Measurements from ENCODE around the gene CSNK2A3. TPM values are rescaled to one million over a fixed set of nuclear protein-coding genes. Genes with fewer than 3 reads are reported as not detected.

Gene CSNK2A3
- polyA plus RNA-seq, 1 donor (not counting 4 experiments of a cell fraction or from before 2014, with no cell fraction given) = 2.6 TPM

- Histone ChIP-seq H3K4me1 (ENCODE audit: control insufficient read depth, extremely low read depth, insufficient read depth, low read length) (no peaks in the 10 kb centered on the region), H3K27ac (ENCODE audit: control insufficient read depth, insufficient read depth, low read length) (no peak overlapping the region), H4K20me1 (ENCODE audit: control insufficient read depth, extremely low read depth, insufficient read depth, low read length) (peaks cover 2% of the 10 kb centered on the region), H2AFZ (ENCODE audit: control insufficient read depth, low read length) (no peak overlapping the region), H3K9me3 (ENCODE audit: control insufficient read depth, low read depth, low read length) (no peaks in the 10 kb centered on the region), H3K4me2 (ENCODE audit: control insufficient read depth, extremely low read depth, insufficient read depth, low read depth, low read length) (no peak overlapping the region), H3K27me3 (ENCODE audit: control insufficient read depth, extremely low read depth, insufficient read depth, low read length) (no peaks in the 10 kb centered on the region), H3K4me3 (ENCODE audit: control insufficient read depth in 2 of 3, extremely low read depth in 1 of 3, insufficient read depth in 2 of 3, low read depth in 1 of 3, low read length in 3 of 3) (no peak overlapping the region), H3K36me3 (ENCODE audit: control insufficient read depth in 2 of 2, extremely low read depth in 1 of 2, insufficient read depth in 2 of 2, low read length in 2 of 2) (no peaks in the 10 kb centered on the region), H3K79me2 (ENCODE audit: control insufficient read depth, insufficient read depth, low read length) (no peaks in the 10 kb centered on the region), H3K9me1 (ENCODE audit: control insufficient read depth, extremely low read depth, insufficient read depth, low read length) (peaks cover 3% of the 10 kb centered on the region), H3K9ac (ENCODE audit: control insufficient read depth, extremely low read depth, insufficient read depth, low read length) (no peak overlapping the region)
- dilution Hi-C loops (cut with MboI; ENCODE audit: extremely low pct_ligation_motif_present, low sequenced_read_pairs) = no loop called here
- TF ChIP-seq, protein P1, sequence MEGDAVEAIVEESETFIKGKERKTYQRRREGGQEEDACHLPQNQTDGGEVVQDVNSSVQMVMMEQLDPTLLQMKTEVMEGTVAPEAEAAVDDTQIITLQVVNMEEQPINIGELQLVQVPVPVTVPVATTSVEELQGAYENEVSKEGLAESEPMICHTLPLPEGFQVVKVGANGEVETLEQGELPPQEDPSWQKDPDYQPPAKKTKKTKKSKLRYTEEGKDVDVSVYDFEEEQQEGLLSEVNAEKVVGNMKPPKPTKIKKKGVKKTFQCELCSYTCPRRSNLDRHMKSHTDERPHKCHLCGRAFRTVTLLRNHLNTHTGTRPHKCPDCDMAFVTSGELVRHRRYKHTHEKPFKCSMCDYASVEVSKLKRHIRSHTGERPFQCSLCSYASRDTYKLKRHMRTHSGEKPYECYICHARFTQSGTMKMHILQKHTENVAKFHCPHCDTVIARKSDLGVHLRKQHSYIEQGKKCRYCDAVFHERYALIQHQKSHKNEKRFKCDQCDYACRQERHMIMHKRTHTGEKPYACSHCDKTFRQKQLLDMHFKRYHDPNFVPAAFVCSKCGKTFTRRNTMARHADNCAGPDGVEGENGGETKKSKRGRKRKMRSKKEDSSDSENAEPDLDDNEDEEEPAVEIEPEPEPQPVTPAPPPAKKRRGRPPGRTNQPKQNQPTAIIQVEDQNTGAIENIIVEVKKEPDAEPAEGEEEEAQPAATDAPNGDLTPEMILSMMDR (optimal IDR thresholded peaks at IDR 0.05 in 1 of 3, IDR thresholded peaks at IDR 0.05 in 1 of 3, conservative IDR thresholded peaks at IDR 0.05 in 1 of 3; ENCODE audit: extremely low read depth in 1 of 3, insufficient read depth in 2 of 3, low read length in 3 of 3) = no peak
- TF ChIP-seq EZH2 (IDR thresholded peaks at IDR 0.05; ENCODE audit: low read length) = no peak
- DNase-seq (ENCODE audit: low read depth, low spot score) (no peak), FAIRE-seq (no peak)
These were observed 30.9 kb upstream of the CSNK2A3 start for GRCh38 chr11:11383995-11384394.

DNA sequence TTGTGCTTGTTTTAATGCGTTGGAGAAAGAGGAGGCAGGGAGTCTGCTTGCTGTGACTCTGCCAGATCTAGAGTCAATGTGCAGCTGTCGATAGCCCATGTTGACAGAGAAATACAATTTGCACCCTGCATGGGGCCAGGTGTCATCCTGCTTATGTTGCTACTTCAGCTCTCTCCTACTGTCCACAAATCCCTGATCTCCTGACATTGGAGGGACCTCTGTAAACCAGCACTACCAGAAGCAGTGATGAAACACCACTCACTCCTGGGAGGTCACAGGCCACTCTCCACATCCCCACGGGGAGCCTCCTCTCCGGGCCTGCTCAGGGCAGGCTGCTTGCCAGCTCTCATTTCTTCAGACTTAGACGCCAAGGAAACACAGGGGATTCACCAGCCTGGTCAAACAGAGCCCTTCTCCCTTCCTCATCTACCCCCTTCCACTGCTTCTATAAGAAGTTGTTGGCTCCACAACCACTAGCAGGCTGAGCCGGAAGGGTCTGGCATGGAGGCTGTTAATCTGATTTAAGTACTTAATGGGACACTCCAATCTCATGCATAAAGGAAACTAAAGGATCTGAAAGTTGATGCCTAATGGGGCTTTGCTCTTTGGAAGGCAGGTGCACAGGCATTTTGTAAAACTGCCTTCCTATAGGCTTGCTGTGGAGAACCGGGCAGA lies 29.9 kb upstream of the CSNK2A3 start:
- no peak overlapping the region for H3K4me3 ChIP-seq (ENCODE audit: control insufficient read depth in 2 of 3, extremely low read depth in 1 of 3, insufficient read depth in 2 of 3, low read depth in 1 of 3, low read length in 3 of 3)
- no peak overlapping the region for H3K4me2 ChIP-seq (ENCODE audit: control insufficient read depth, extremely low read depth, insufficient read depth, low read depth, low read length)
- H3K9me3 ChIP-seq (ENCODE audit: control insufficient read depth, low read depth, low read length) = no peaks in the 10 kb centered on the region
- peaks cover 2% of the 10 kb centered on the region for H4K20me1 ChIP-seq (ENCODE audit: control insufficient read depth, extremely low read depth, insufficient read depth, low read length)
- no peak overlapping the region for H2AFZ ChIP-seq (ENCODE audit: control insufficient read depth, low read length)
- no peaks in the 10 kb centered on the region for H3K36me3 ChIP-seq (ENCODE audit: control insufficient read depth in 2 of 2, extremely low read depth in 1 of 2, insufficient read depth in 2 of 2, low read length in 2 of 2)
- no peak for FAIRE-seq
- no peaks in the 10 kb centered on the region for H3K4me1 ChIP-seq (ENCODE audit: control insufficient read depth, extremely low read depth, insufficient read depth, low read length)
- H3K79me2 ChIP-seq (ENCODE audit: control insufficient read depth, insufficient read depth, low read length) = no peaks in the 10 kb centered on the region
- peaks cover 3% of the 10 kb centered on the region for H3K9me1 ChIP-seq (ENCODE audit: control insufficient read depth, extremely low read depth, insufficient read depth, low read length)
- dilution Hi-C loops (cut with MboI; ENCODE audit: extremely low pct_ligation_motif_present, low sequenced_read_pairs) = no loop called here
- no peaks in the 10 kb centered on the region for H3K27me3 ChIP-seq (ENCODE audit: control insufficient read depth, extremely low read depth, insufficient read depth, low read length)
- no peak for TF ChIP-seq EZH2 (IDR thresholded peaks at IDR 0.05; ENCODE audit: low read length)
- TF ChIP-seq, protein P1 (optimal IDR thresholded peaks at IDR 0.05 in 1 of 3, IDR thresholded peaks at IDR 0.05 in 1 of 3, conservative IDR thresholded peaks at IDR 0.05 in 1 of 3; ENCODE audit: extremely low read depth in 1 of 3, insufficient read depth in 2 of 3, low read length in 3 of 3) = no peak
- no peak overlapping the region for H3K27ac ChIP-seq (ENCODE audit: control insufficient read depth, insufficient read depth, low read length)
- H3K9ac ChIP-seq (ENCODE audit: control insufficient read depth, extremely low read depth, insufficient read depth, low read length) = no peak overlapping the region
- DNase-seq (ENCODE audit: low read depth, low spot score) = no peak

All from keratinocyte (primary cell).